GM12878 (cell line): ENCODE data around the gene BBS9. TPM values are rescaled to one million over a fixed set of nuclear protein-coding genes. Genes with fewer than 3 reads are reported as not detected.

Source experiments
- ATAC-seq: fragments of 200-7000 bp; cut with Tn5 transposase; 3 replicates; pipeline ENCODE4 v1.9.1; 2020; ENCODE audit warnings: mild to moderate bottlenecking, moderate library complexity
- BruUV-seq: library from RNA; stranded (reverse); fragments of 400-500 nt; replicated peaks from 2 replicates; lab custom pipeline; 2021; lab: Mats Ljungman, UMichigan
- CTCF ChIA-PET: fragments of 300-600 bp; sonication (Branson Sonifier 250); formaldehyde crosslinking; extraction: SDS; loops from one replicate; lab custom pipeline; 2021; ENCODE audit warnings: inconsistent platforms; lab: Yijun Ruan, JAX
- POLR2A ChIA-PET: fragments of 350-600 bp; formaldehyde crosslinking; extraction: SDS; loops from one replicate; lab custom pipeline; 2021; ENCODE audit warnings: inconsistent platforms; lab: Charles Lee
- RAD21 ChIA-PET: fragments of 300-600 bp; sonication (Branson Sonifier 250); formaldehyde crosslinking; loops from one replicate; lab custom pipeline; 2023; ENCODE audit warnings: antibody characterized with exemption; ENCODE audit not compliant: unreplicated experiment; lab: Charles Lee
- SMC1A ChIA-PET: fragments of 300-600 bp; sonication (Branson Sonifier 250); formaldehyde crosslinking; loops from one replicate; lab custom pipeline; 2023; ENCODE audit not compliant: unreplicated experiment, uncharacterized antibody; lab: Charles Lee
- DNase-seq: peaks from one replicate; pipeline ENCODE4 v3.0.0-alpha.2; 2011; ENCODE audit warnings: low read depth, low spot score
- FAIRE-seq: peaks from 3 replicates; lab custom pipeline; 2011; peaks lifted over from hg19 to GRCh38; lab: Jason Lieb, UNC
- H2AFZ ChIP-seq: 2 replicates; pipeline ENCODE4 v1.6.0; 2011; ENCODE audit warnings: low read depth, low read length, control low read depth; ENCODE audit not compliant: control insufficient read depth
- H3K27ac ChIP-seq: 2 replicates; pipeline ENCODE4 v1.5.1; 2011; ENCODE audit warnings: control low read depth; ENCODE audit not compliant: control insufficient read depth, insufficient read depth
- H3K27me3 ChIP-seq, 2 experiments: replicated peaks in 1 of 2; 2 replicates each; pipeline versions ENCODE4 v1.6.0 to v1.6.1; 2011; ENCODE audit warnings: low read length in 1 of 2; ENCODE audit not compliant: control insufficient read depth in 2 of 2, insufficient read depth in 2 of 2
- H3K36me3 ChIP-seq, 2 experiments: 2 replicates each; pipeline ENCODE4 v1.5.1; 2011; ENCODE audit warnings: low read length in 1 of 2; ENCODE audit not compliant: control insufficient read depth in 2 of 2, insufficient read depth in 2 of 2
- H3K4me1 ChIP-seq: 2 replicates; pipeline ENCODE4 v1.6.1; 2011; ENCODE audit warnings: mild to moderate bottlenecking, low read length, moderate library complexity, mixed read lengths; ENCODE audit not compliant: control insufficient read depth, insufficient read depth
- H3K4me2 ChIP-seq: 2 replicates; pipeline ENCODE4 v1.6.0; 2011; ENCODE audit warnings: control low read depth; ENCODE audit not compliant: control insufficient read depth, insufficient read depth
- H3K4me3 ChIP-seq: fragments of 200-600 bp; sonication (generic); 2 replicates; pipeline ENCODE4 v1.5.1; 2016
- H3K79me2 ChIP-seq: 2 replicates; pipeline ENCODE4 v1.6.0; 2011; ENCODE audit warnings: low read length; ENCODE audit not compliant: control insufficient read depth, insufficient read depth
- H3K9ac ChIP-seq: 2 replicates; pipeline ENCODE4 v1.8.0; 2011; ENCODE audit warnings: low read length, control low read depth, mixed read lengths; ENCODE audit not compliant: control insufficient read depth, insufficient read depth
- H3K9me3 ChIP-seq: replicated peaks from 3 replicates; pipeline ENCODE4 v1.5.1; 2011; ENCODE audit warnings: mild to moderate bottlenecking, low read length; ENCODE audit not compliant: control insufficient read depth, insufficient read depth
- H4K20me1 ChIP-seq: 2 replicates; pipeline ENCODE4 v1.6.0; 2011; ENCODE audit not compliant: control insufficient read depth, insufficient read depth
- GATAD2B ChIP-seq: fragments of 450-650 bp; conservative IDR thresholded peaks from 2 replicates; pipeline ENCODE4 v1.6.1; 2017; ENCODE audit warnings: low read depth, mild to moderate bottlenecking, moderate library complexity
- NFIC ChIP-seq: IDR thresholded peaks from 2 replicates; pipeline ENCODE4 v1.6.1; 2012; ENCODE audit warnings: low read depth, mild to moderate bottlenecking, inconsistent platforms, low read length, moderate library complexity
- NRF1 ChIP-seq: conservative IDR thresholded peaks from 2 replicates; pipeline ENCODE4 v1.6.1; 2011; ENCODE audit warnings: mild to moderate bottlenecking, low read depth, low read length, improper control_type of control experiment
- SIN3A ChIP-seq: IDR thresholded peaks from 2 replicates; pipeline ENCODE4 v1.6.1; 2012; ENCODE audit warnings: low read depth, low read length, improper control_type of control experiment
- ZNF384 ChIP-seq: IDR thresholded peaks from 2 replicates; pipeline ENCODE4 v1.6.1; 2012; ENCODE audit warnings: low read depth, mild to moderate bottlenecking, low read length, improper control_type of control experiment, borderline replicate concordance
- WGBS: methylation state at CpG from one replicate; pipeline ENCODE4 v1.1.6; 2016; ENCODE audit warnings: low lambda C conversion rate; ENCODE audit not compliant: insufficient replicate concordance, insufficient coverage; ENCODE audit errors: missing lambda C conversion rate; 5-methylcytosine and 5-hydroxymethylcytosine counted together
- in situ Hi-C: fragments of 300-500 bp; cut with MboI; formaldehyde crosslinking; loops from 9 replicates; pipeline ENCODE4 v1.14.3; 2018; ENCODE audit warnings: mixed read lengths
- intact Hi-C: fragments of 100-400 bp; cut with micrococcal nuclease; formaldehyde crosslinking; loops from one replicate; pipeline ENCODE4 v1.14.2; 2022; ENCODE audit not compliant: unreplicated experiment
- polyA plus RNA-seq, 11 experiments: library from polyadenylated mRNA; depleted of rRNA in 4 of 11; unstranded in 6 of 11; stranded (reverse) in 5 of 11; fragments of >200 nt; fragmentation: Nextera tagmentation in 4 of 11; fragmentation: Illumina TruSeq in 1 of 11; extraction: Ambion mirVana in 4 of 11; extraction: Trizol in 1 of 11; gene quantifications; 1 replicate in 1 of 11; 2 replicates in 10 of 11; pipeline versions ENCODE4 v1.2.1 to v1.2.3, GENCODE V29; 2011 to 2016; ENCODE audit warnings: inconsistent platforms in 2 of 11, missing spikeins in 2 of 11, low read depth in 1 of 11
- total RNA-seq, 4 experiments: library from RNA; depleted of rRNA in 3 of 4; stranded (reverse); fragments of >200 nt in 3 of 4; fragmentation: Illumina TruSeq in 1 of 4; extraction: Trizol in 1 of 4; gene quantifications; 2 replicates each; pipeline versions ENCODE4 v1.2.1 to v1.2.3, GENCODE V29; 2013 to 2021
- TF ChIP-seq, protein P1 (sequence below): fragments of 450-650 bp; IDR thresholded peaks from 2 replicates; pipeline ENCODE4 v1.6.1; 2017; ENCODE audit warnings: antibody characterized with exemption, mild to moderate bottlenecking, moderate library complexity
- TF ChIP-seq, protein P2 (sequence below): fragments of 450-650 bp; IDR thresholded peaks from 2 replicates; pipeline ENCODE4 v1.6.1; 2017; ENCODE audit warnings: mild to moderate bottlenecking

Gene BBS9
- total and polyA plus RNA-seq, 10 of the 15 experiments (the other 5 are each of a cell fraction or from before 2014, with no cell fraction given): 1.2 to 5.6 (median 2.3) TPM

DNA sequence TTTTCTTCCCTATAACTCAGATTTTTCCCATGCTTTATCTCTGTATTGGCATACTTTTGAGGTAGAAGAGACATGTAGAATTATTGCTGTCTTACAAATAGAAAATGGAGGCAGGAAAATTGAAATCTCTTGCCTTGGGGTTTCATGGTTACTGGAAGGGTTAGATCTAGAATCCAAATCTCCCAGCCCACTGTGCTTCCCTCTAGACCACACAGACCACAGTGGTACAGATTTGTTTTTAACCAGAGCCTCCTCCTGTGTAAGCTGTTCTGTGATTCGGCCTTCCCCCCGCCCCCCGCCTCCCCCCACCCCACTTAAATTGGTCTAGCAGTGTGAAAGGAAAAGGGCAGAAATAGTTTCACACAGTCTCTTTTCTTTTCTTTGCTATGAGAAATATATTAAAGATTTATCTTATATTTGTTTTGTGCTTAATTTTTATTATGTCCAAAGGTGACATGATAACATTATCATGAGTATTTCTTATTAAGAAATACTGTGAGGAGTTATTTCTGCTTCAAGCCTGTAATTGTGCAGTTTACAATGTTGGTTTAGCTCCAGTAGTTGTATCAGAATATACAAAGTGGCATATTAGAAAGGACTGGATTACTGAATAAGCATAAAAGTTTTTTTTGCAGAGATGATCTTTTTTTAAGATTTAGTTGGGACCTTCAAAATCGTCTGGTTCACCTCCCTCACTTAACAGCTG lies 407.2 kb downstream of the BBS9 start (continued):
- TF ChIP-seq, protein P1, sequence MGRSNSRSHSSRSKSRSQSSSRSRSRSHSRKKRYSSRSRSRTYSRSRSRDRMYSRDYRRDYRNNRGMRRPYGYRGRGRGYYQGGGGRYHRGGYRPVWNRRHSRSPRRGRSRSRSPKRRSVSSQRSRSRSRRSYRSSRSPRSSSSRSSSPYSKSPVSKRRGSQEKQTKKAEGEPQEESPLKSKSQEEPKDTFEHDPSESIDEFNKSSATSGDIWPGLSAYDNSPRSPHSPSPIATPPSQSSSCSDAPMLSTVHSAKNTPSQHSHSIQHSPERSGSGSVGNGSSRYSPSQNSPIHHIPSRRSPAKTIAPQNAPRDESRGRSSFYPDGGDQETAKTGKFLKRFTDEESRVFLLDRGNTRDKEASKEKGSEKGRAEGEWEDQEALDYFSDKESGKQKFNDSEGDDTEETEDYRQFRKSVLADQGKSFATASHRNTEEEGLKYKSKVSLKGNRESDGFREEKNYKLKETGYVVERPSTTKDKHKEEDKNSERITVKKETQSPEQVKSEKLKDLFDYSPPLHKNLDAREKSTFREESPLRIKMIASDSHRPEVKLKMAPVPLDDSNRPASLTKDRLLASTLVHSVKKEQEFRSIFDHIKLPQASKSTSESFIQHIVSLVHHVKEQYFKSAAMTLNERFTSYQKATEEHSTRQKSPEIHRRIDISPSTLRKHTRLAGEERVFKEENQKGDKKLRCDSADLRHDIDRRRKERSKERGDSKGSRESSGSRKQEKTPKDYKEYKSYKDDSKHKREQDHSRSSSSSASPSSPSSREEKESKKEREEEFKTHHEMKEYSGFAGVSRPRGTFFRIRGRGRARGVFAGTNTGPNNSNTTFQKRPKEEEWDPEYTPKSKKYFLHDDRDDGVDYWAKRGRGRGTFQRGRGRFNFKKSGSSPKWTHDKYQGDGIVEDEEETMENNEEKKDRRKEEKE: no peak
- TF ChIP-seq NFIC (no peak), GATAD2B (no peak), ZNF384 (no peak), SIN3A (no peak)

DNA sequence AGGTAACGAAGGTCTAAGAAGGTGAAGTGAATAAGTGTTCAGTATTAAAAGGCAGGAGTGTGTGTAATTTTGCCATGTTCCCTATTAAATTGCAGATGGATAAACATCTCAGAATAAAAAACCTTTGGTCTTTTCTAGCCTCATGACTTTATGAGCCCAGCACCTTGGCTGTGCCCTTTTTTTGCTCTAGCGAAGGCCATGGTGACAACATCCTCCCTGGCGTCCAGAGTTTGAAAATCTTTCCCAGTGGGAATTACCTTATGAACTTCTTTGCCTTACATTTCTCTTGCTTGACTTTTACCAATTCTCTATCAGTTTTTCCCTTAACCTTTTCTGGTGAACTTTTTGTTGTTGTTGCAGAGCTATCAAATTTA lies 407.7 kb downstream of the BBS9 start:
- H3K36me3 ChIP-seq: no peaks in the 10 kb centered on the region
- ChIA-PET RAD21 (interaction anchor here (1.1 kb wide), 1 partner anchor 78 kb away, joined by 3 read pairs; no protein-coding TSS in a partner anchor), CTCF (interaction anchor here (0.6 to 1.9 kb wide), 4 partner anchors 11 to 77 kb away, joined by 3 to 5 read pairs (median 3); no protein-coding TSS in a partner anchor), SMC1A (interaction anchor here (1.2 kb wide), 1 partner anchor 9 kb away, joined by 3 read pairs; no protein-coding TSS in a partner anchor), POLR2A (no interaction called here)
- intact Hi-C loops: no loop called here
- no peak overlapping the region for H2AFZ ChIP-seq
- H3K27me3 ChIP-seq: no peaks in the 10 kb centered on the region
- no peaks in the 10 kb centered on the region for H3K79me2 ChIP-seq
- no peak for FAIRE-seq
- no peak overlapping the region for H3K4me3 ChIP-seq
- DNase-seq: no peak
- no TSS peak for BruUV-seq
- H3K4me1 ChIP-seq: no peaks in the 10 kb centered on the region
- no peaks in the 10 kb centered on the region for H4K20me1 ChIP-seq
- H3K27ac ChIP-seq: no peak overlapping the region
- WGBS: 33% methylated on average over 3 of the region's 3 CpGs
- TF ChIP-seq SIN3A: no peak
- no peak for TF ChIP-seq NRF1
- TF ChIP-seq, protein P2, sequence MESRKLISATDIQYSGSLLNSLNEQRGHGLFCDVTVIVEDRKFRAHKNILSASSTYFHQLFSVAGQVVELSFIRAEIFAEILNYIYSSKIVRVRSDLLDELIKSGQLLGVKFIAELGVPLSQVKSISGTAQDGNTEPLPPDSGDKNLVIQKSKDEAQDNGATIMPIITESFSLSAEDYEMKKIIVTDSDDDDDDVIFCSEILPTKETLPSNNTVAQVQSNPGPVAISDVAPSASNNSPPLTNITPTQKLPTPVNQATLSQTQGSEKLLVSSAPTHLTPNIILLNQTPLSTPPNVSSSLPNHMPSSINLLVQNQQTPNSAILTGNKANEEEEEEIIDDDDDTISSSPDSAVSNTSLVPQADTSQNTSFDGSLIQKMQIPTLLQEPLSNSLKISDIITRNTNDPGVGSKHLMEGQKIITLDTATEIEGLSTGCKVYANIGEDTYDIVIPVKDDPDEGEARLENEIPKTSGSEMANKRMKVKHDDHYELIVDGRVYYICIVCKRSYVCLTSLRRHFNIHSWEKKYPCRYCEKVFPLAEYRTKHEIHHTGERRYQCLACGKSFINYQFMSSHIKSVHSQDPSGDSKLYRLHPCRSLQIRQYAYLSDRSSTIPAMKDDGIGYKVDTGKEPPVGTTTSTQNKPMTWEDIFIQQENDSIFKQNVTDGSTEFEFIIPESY: no peak
- TF ChIP-seq, all 136 proteins: peak for 0
- Histone ChIP-seq H3K4me2 (no peak overlapping the region), H3K9me3 (no peaks in the 10 kb centered on the region; the same call in 2 of the 3 replicates), H3K9ac (no peak overlapping the region)
- ATAC-seq: no peak
- in situ Hi-C loops: no loop called here
